ENCODE results near the gene SRRT. TPM values are rescaled to one million over a fixed set of nuclear protein-coding genes. Genes with fewer than 3 reads are reported as not detected.
"Not testable (repeated sequence)": the region's sequence is repeated elsewhere in the genome, so short reads cannot be mapped to it uniquely, and the experiment has no call there.

The SRRT gene
- polyA plus RNA-seq, 12 donors = 72.6 to 153 (median 96.4) TPM; not detected in 1

- DNase-seq = not testable (repeated sequence)
Measured at GRCh38 chr7:100923616-100924015, 48.7 kb downstream of the SRRT start.

- DNase-seq = no peak
Measured at GRCh38 chr7:100929808-100930174, 54.9 kb downstream of the SRRT start.

GRCh38 chr7:100933734-100934133, 58.8 kb downstream of the SRRT start:
- DNase-seq = no peak

DNA sequence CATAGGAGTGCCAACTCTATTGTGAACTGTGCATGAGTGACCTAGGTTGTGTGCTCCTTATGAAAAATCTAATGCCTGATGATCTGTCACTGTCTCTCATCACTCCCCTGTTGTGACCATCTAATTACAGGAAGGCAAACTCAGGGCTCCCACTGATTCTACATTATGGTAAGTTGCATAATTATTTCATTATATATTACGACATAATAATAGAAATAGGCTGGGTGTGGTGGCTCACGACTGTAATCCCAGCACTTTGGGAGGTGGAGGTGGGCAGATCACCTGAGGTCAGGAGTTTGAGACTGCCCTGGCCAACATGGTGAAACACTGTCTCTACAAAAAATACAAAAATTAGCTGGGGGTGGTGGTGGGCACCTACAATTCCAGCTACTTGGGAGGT, 60.5 kb downstream of the SRRT start:
- not testable (repeated sequence) for DNase-seq

- not testable (repeated sequence) for DNase-seq
Measured at GRCh38 chr7:100936167-100936566, 61.3 kb downstream of the SRRT start.

Other genes with a start within 250 kb of the SRRT start
- gene TFR2, start 233.6 kb upstream of the SRRT start, polyA plus RNA-seq (ENCODE audit: insufficient read length in 12 of 12) = 1 to 10 TPM in 3 of 12 donors, under 1 TPM in 7, not detected in 2; 0.23 to 2.3 (median 0.72) TPM
- under 1 TPM in 3 of 12 donors, not detected in 9; 0.21 to 0.30 (median 0.28) TPM for gene ACTL6B, start 218.7 kb upstream of the SRRT start, polyA plus RNA-seq (ENCODE audit: insufficient read length in 12 of 12)
- gene GNB2, start 201.4 kb upstream of the SRRT start, polyA plus RNA-seq (ENCODE audit: insufficient read length in 12 of 12) = 100 to 1,000 TPM in 11 of 12 donors, not detected in 1; 110 to 178 (median 137) TPM
- 100 to 1,000 TPM in 1 of 12 donors, 10 to 100 TPM in 11; 18.8 to 473 (median 27.5) TPM for gene GIGYF1, start 180.9 kb upstream of the SRRT start, polyA plus RNA-seq (ENCODE audit: insufficient read length in 12 of 12)
- 10 to 100 TPM in 11 of 12 donors, not detected in 1; 15.5 to 27.0 (median 18.3) TPM for gene POP7, start 169.0 kb upstream of the SRRT start, polyA plus RNA-seq (ENCODE audit: insufficient read length in 12 of 12)
- under 1 TPM in 3 of 12 donors, not detected in 9; 0.13 to 0.28 (median 0.21) TPM for gene EPO, start 154.6 kb upstream of the SRRT start, polyA plus RNA-seq (ENCODE audit: insufficient read length in 12 of 12)
- gene ZAN, start 141.5 kb upstream of the SRRT start, polyA plus RNA-seq (ENCODE audit: insufficient read length in 12 of 12) = under 1 TPM in 1 of 12 donors, not detected in 11; 0.03 TPM
- gene EPHB4, start 47.6 kb upstream of the SRRT start, polyA plus RNA-seq (ENCODE audit: insufficient read length in 12 of 12) = 10 to 100 TPM in 11 of 12 donors, not detected in 1; 31.1 to 74.0 (median 46.4) TPM
- 10 to 100 TPM in 11 of 12 donors, not detected in 1; 11.7 to 38.3 (median 16.3) TPM for gene SLC12A9, start 22.4 kb upstream of the SRRT start, polyA plus RNA-seq (ENCODE audit: insufficient read length in 12 of 12)
- gene TRIP6, start 7.7 kb upstream of the SRRT start, polyA plus RNA-seq (ENCODE audit: insufficient read length in 12 of 12) = 10 to 100 TPM in 11 of 12 donors, not detected in 1; 26.9 to 72.6 (median 38.8) TPM
- gene UFSP1, start 14.6 kb downstream of the SRRT start, polyA plus RNA-seq (ENCODE audit: insufficient read length in 12 of 12) = 1 to 10 TPM in 10 of 12 donors, not detected in 2; 1.4 to 3.4 (median 2.0) TPM
- gene ACHE, start 20.8 kb downstream of the SRRT start, polyA plus RNA-seq (ENCODE audit: insufficient read length in 12 of 12) = 100 to 1,000 TPM in 2 of 12 donors, 10 to 100 TPM in 9, not detected in 1; 18.9 to 126 (median 70.5) TPM
- 10 to 100 TPM in 1 of 12 donors, under 1 TPM in 10, not detected in 1; 0.07 to 21.8 (median 0.25) TPM for gene MUC3A, start 74.4 kb downstream of the SRRT start, polyA plus RNA-seq (ENCODE audit: insufficient read length in 12 of 12)
- gene MUC12, start 94.5 kb downstream of the SRRT start, polyA plus RNA-seq (ENCODE audit: insufficient read length in 12 of 12) = 10 to 100 TPM in 1 of 12 donors, 1 to 10 TPM in 4, under 1 TPM in 5, not detected in 2; 0.22 to 17.3 (median 0.81) TPM
- gene MUC17, start 145.0 kb downstream of the SRRT start, polyA plus RNA-seq (ENCODE audit: insufficient read length in 12 of 12) = 10 to 100 TPM in 1 of 12 donors, under 1 TPM in 1, not detected in 10; 0.19 to 13.8 TPM
- 10 to 100 TPM in 4 of 12 donors, 1 to 10 TPM in 7, not detected in 1; 7.0 to 18.5 (median 8.9) TPM for gene TRIM56, start 210.4 kb downstream of the SRRT start, polyA plus RNA-seq (ENCODE audit: insufficient read length in 12 of 12)

All from muscle of arm (tissue), 12 donors.